NCI-H2196 treated with DMSO at 0.1 percent for 48 hours (cell line): ENCODE measurements around the gene SUN2.

Experiments used
- DNase-seq: peaks from one replicate; lab custom pipeline; 2025; ENCODE audit not compliant: unreplicated experiment; lab: John Stamatoyannopoulos, UW

The SUN2 gene

DNA sequence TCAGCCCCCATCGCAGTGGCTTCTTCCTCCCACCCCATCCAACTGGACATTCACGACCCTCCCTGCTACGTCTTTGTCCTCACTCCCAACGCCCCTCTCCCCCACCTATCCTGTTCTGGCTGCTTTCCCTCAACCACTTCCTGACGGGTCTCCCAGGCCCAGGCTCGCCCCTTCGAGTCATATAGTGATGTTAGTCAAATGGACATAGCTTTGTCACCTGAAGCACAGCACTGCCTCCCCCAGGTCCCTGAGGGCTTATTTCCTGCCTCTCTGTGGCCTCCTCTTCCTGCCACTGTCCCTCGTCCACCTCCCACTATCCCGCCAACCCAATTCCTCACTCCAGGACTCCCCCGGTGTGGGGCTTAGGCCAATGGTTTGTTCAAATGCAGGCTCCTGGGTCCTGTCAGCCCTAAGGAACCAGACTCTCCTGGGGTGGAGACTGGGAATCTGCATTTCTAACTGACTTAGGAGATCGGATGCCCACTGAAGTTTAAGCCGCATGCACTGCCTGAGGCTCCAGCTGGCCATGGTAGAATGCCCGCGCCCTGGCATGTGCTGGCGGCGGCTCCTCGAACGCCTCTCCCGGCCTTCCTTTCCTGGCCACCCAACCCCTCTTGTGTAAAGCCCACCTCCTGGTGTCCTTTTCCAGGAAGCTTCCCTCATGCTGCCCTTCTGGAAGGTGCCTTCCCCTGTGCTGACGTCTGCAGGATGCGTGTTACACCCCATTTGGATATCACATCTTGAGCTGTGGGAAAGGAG is 18.3 kb downstream of the SUN2 start:
- DNase-seq: no peak

DNA sequence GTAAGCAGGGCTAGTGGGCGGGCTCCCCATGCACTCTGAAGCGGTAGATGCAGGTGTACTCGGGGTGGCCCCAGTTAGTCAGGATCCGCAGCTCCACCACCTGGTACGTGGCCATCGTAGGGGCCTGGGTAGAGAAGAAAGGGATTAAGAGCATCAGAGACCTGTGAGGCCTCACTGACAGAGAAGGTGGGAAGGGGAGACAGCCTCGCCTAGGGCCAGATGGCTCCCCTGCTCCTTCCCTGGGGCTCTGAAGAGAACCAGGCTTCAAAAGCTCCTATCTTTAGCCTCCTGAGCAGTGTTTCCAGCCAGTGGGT is 19.6 kb downstream of the SUN2 start:
- no peak for DNase-seq

DNA sequence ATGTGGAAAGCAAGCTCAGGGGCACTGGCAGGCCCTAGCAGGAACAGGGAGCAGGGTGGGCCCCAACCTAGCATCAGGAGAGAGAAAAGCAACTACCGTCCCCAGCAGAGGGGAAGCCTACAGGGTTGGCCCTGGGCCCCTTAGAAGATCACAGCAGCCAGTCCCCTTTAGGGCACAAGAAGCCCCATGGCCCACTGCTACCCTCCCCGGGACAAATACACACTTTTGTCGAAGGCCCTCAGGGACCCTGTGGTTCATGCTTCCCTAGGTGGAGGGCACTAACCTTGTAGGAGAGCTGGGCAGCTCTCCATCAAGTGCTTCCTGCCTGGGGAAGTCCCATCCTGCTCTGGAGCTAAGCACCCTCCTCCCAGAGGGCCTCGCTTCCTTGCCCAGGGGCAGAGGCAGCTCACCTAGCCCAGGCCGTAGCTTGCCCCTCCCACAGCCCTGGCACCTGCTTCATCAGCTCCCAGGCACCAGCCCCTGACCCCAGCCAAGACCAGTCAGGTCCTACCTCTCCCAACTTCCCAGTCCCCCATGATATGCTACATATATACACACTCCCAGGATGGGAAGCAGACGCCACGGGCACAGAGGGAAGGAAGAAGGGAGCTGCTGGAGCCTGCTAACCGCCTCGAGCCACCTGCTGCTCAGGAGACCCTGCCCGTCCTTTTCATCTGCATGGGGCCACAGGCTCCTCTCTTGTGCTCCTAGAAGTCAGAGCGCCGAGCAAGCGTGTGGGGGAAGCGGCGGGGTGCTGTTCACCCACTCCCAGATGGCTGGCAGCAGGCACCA is 20.1 kb downstream of the SUN2 start:
- peak; percentile 5 for DNase-seq

DNA sequence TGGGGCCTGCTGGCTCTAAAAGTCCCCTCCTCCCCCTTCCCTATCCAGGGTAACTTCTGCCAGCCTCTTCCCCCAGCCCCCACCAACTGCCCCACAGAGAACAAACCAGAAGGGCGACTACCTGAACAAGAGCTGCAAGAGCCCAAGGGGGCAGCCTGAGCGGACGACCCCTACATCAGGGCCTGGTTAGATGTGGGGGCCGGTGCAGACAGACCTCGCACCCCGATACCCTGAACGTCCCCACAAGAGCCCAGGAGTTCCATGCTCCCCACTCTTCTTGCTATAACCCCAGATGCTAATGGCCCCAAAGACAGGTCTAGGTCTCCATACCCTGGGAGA is 20.7 kb downstream of the SUN2 start:
- no peak for DNase-seq

DNA sequence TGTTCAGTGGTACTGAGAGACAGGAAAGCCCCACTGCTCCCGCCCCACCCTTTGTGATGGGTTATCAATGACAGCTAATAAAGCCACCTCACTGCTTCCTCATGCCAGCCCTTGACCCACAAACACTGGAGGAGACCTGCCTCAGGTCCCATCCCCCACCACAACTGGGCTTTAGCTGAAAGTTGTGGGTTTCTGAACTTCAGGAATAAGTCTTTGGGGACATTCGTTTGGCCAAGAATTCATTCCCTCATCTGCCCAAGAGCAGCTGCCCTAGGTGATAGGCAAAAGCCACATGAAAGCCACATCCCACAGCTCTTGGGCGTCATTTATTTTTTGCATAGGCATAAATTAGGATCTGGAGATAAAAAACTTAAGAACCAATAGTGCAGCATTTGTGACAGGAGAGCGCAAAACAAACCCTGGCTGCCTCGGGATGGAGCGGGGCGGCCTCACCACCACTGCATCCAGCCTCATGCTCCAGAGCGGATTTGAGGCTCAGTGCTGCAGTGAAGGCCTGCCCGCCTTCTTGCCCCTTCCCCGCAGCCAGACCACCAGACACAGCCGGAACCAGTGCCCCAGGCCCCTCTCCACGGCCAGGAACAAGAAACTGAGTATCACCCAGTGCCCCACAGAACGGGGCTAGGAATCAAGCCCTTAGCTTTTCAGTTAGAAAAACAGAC is 21.2 kb downstream of the SUN2 start:
- no peak for DNase-seq

DNA sequence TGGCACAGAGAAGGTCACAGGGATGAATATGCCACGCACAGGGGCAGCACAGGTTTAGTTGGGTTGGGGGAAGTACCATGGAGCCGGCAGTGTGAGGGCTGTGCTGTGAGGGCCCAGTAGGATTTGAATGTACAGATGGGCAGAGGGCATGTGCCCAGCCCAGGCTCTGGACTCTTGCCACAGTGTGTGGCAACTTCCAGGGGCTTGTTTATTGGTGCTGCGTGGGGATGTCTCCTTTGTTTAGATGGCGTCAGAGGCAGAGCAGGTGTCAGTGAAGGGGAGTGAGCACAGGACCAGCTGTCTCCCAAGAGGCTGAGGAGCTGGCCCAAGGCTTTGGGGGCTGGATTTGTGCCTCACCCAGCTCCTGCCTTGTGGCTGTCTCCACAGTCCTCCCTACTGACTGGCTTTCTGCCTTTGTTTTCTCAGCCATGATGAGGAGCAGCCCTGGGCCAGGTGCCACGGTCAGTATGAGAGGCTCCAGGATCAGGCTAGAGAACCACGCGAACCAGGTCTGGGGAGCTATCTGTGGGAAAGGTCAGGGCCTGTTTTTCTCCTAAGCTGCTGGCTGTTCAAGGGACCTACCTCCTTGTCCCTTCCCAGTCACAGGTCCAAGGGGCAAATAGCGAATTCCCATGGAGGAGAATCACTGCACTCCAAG is 21.9 kb downstream of the SUN2 start:
- DNase-seq: peak; percentile 61

DNA sequence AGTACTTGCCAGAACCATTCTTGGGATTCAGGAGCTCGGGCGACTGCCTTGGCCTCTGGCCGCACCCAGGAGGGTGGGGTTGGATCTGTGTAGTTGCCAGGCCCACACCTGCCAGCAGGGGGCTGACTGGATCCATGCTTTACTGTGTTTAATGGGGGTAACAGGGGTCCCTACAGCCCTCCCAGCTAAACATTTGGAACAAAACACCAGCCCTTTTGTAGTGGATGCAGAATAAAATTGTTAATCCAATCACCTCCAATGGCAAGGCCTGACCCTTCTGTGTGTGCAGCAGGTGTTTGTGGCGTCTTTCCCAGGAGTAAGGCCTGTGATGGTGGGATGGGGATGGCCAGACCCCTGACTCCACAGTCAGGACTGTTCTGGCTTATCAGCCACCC is 22.5 kb downstream of the SUN2 start:
- DNase-seq: no peak

DNA sequence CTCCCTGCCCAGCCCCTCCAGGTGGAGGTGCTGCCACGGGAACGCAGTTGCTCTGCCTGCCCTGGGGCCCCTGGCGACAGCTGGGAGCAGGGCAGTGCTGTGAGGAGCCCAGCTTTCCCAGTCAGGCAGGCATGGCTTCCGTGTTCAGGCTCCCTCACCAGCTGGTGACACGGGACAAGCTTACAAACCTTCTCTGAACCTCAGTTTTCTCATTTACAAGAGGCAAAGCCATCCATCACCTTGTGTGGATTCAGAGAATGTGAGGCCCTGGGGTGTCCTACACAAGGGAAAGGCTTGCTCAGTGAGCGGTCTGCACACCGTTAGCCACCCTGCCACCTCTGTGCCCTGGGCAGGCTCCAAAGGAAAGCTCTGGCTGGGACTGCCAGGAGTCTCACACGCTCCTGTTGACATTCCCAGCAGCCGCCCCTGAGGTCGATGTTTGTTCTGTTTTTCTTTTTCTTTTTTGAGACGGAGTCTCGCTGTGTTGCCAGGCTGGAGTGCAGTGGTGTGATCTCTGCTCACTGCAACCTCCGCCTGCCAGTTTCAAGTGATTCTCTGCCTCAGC is 23.5 kb downstream of the SUN2 start:
- no peak for DNase-seq

DNA sequence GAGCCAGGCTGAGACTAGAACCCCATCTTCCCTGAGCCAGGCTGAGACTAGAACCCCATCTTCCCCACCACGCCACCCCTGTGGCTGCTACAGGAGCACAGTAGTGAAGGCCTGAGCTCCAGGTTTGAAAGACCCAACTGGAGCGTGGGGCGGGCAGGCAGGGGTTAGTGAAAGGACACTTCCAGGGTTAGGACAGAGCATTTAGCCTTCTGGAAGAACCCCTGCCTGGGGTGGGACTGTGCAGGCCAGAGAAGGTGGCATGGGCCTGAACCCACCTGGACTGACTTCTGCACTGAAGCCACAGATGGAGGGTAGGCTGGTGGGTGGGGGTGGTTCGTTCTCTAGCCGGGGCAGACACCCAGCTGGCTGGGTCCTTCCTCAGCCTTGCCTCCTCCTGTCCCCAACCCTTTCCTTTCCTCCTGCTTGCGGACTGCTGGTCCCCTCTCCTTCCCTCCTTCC is 24.1 kb downstream of the SUN2 start:
- no peak for DNase-seq

DNA sequence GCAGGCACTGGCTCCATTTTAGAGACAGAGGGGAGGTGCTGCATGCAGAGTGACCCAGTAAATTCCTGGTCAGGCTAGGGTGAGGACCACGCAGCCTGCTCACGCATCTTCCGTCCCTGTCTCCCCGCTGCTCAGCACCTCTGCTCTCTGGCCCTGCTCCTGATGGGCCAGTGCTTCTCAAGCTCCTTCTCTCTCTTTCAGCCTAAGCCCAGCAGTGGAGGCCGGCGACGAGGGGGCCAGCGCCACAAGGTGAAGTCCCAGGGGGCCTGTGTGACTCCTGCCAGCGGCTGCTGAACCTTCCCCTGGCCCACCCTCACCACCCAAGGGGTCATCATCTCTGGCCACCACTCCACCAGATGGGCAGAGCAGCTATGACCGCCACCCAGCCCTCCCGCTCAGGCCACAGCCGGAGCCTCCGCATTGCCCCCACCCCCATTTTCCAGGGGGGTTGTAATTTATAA is 25.4 kb downstream of the SUN2 start:
- DNase-seq: no peak

DNA sequence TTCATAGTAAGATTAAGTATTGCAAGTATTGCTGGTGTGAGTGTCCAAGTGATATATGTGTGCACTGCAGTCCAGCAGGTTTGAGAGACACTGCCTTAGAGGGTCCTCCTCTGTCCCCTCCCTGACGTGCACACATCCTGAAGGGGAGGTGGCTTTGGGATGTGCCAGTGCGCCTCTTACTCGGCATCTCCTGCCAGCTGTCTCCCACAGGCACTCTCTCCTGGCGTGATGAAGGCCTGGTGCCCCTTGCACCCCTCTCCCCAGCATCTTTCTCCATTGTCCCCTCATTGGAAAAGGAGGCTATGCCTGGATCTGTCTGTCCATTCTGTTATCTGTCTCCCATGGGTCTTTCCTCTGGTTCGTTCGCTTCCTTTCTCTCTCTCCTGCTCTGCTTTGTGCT is 25.9 kb downstream of the SUN2 start:
- no peak for DNase-seq

DNA sequence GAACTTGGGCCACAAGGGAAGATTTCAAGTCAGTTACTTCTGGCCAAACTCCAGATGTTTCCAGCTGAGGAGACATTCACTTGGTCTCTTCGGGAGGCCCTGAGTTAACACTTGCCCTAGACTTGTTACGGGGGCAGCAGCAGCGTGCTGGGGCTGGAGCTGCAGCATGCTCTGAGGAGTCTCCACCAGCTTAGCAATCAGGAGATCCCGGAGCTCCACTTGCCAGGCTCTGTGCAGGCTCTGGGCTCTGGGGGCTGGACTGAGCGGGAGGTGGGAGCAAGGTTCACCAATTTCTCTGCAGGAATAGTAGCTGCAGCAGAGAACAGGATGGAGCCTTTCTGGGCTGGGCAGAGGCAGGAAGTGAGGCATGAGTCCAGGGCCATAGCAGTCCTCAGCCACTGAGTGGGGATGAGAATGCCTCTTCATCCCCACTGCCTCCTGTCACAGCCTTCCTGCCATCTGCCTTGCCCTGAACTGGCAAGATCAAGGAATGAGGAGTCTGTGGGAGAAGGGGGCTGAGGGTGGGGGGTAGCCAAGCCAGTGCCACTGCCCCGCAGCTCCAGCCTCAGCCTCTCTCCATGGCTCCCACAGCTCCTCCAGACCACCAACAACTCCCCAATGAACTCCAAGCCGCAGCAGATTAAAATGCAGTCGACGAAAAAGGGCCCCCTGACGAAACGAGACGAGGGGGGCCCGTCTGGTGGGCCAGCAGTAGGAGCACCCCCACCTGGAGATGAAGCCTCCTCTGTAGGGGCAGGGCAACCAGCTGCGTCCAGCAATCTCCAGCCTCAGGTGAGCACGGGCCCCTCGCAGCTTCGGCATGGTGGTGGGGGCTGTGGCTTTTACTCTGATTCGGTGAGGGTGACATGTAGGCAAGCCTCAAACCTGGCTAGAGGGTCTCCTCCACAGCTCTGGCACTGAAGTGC is 26.7 kb downstream of the SUN2 start:
- no peak for DNase-seq

DNA sequence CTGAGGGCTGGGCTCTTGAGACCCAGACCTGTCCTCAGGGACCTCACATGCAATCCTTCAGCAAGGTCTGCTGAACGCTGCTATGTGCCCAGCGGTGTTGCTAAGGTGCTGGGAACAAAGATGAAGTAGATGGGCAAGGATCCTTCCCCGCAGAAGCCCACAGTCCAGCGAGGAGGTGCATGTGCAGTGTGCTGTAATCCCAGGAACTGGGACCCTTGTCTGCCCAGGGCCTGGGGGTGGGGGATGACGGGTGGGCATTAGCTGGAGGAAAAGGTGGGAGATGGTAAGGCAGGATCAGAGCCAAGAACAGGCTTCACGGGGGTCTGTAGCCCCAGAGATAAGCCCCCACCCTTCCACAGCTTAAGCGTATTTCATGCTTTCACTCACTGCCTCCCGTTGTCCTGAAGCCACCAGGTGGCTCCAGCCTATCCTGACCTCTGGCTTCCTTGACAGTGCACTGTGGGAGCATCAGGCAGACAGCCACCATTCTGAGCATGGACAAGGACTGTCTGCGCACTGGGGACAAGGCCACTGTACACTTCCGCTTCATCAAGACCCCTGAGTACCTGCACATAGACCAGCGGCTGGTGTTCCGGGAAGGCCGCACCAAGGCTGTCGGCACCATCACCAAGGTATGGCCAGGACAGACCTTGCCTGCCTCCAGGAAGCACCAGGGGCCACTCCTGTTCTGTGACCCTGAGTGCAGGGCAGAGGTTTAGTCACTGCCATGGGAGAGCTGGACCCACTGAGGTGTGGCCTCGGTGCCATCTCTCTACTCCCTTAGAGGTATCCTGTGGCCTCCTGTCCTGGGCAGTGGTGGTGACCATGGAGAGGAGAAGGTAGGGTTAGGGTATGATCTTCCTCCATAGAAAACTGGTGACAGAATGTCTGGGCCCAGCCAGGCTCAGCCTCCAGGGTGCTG is 28.0 kb downstream of the SUN2 start:
- no peak for DNase-seq

DNA sequence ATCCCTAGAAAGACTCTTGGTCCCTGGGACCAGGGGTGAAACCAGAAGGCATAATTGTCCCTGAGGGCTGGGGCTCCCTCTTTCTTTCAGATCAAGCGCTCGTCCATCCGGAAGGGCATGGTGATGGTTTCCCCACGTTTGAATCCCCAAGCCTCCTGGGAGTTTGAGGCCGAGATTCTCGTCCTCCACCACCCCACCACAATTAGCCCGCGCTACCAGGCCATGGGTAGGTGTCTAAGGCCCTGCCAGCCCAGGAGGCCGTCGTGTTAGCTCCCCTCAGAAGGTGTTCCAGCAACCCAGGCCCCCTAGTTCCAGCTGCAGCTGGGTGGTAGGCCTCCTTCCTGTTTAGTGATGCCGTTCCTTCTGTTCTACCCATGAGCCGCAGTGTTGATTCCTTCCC is 28.7 kb downstream of the SUN2 start:
- no peak for DNase-seq

DNA sequence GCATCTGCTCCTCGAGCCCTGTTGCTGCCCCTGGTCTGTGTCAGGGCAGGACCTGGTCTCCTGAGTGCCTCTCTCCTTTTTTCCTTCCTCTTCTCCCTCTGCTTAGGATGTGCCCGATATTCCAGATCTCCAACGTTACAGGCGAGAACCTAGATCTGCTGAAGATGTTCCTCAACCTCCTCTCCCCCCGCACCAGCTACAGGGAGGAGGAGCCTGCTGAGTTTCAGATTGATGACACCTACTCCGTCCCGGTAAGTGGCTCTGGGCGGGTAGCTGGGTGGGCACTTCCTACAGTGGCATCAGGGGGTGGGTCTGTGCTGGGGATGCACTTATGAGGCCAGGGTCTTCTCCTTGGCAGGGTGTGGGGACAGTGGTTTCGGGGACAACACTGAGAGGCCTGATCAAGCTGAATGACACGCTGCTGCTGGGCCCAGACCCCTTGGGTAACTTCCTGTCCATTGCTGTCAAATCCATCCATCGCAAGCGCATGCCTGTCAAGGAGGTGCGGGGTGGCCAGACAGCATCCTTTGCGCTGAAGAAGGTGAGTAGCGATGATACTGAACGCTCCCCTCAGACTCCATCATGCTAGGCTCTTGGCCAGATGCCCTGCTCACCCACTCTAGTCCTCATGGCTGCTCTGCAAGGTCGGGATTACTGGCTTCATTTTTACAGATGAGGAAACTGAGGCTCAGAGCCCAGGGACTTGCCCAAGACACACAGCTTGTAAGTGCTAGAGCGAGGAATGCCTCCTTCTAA is 29.7 kb downstream of the SUN2 start:
- no peak for DNase-seq

DNA sequence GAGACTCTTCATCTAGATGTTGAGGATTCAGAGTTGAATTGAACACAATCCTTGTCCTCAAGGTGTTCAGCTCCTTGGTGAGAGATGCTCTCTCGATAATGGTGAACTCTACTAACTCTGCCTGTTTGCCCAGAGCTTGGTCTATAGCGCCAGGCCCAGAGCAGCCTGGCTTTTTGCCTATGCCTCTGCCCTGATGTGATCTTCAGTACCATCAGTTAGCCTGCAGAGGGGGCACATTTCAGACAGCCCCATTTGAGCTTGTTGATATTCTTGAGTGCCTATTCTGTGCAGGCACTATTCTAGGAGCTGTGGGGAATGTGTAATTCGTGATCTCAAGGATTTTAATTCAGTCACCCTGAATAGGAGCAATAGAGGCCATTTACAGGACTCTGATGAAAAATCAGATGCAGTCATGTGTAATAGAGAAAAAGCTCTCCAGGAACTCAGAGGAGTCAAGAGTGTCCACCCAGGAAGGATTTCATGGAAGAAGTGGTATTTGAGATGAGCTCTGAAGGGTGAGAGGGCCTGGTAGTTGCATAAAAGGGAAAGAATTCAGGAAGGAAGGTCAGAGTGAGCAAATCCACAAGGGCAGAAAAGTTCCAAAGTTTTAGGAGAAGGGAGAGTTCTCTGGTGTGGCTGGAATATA is 30.7 kb downstream of the SUN2 start:
- peak; percentile 14 for DNase-seq

DNA sequence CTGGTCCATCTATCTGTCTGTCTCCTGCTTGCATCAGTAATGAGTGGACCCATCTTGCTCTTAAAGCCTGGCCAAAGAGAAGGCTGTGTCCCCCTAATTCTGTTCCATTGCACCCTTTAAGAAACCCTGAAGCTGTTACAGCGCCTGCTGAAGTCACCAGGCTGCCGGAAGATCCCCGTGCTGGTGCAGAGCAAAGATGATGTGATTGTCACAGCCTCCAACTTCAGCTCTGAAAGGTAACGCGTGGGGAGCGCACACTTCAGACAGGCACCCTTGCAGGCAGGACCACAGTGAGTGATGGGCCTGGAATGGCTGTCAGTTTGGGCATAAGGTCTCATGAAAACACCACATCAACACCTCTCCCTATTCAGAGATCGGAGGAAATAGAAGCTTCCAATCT is 31.6 kb downstream of the SUN2 start:
- no peak for DNase-seq

DNA sequence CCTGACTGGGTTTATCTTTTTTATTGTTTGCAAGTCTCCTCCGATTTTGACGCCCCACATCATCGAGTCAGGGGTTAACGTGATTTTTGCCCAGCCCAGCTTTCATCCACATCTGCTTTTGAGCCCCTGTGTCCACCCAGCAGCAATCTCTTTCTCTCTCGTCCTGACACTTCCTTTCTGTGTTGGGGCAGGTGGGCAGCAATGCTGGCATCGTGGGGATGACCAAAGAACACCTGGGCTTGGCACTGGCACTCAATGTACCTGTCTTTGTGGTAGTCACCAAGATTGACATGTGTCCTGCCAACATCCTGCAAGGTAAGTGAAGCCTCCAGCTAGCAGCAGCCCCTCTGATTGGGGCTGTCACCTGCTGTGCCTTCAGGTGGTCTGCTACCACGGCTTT is 34.2 kb downstream of the SUN2 start:
- no peak for DNase-seq
